Measurements from ENCODE around the gene GOSR1. TPM values are rescaled to one million over a fixed set of nuclear protein-coding genes. Genes with fewer than 3 reads are reported as not detected.
A peak's percentile ranks its signal among the peaks of the same experiment; 100 is the strongest.
"Not testable (repeated sequence)": the region's sequence is repeated elsewhere in the genome, so short reads cannot be mapped to it uniquely, and the experiment has no call there.

GOSR1 gene
- polyA plus RNA-seq, 1 of the 3 experiments (the other 2 are of a cell fraction), result 13.7 TPM

- H3F3A ChIP-seq (replicated peaks; ENCODE audit: insufficient read depth), result no peaks in the 10 kb centered on the region
- no peak overlapping the region for H3K4me2 ChIP-seq
- H3K4me3 ChIP-seq (ENCODE audit: low read depth in 2 of 2, low read length in 1 of 2), result no peak overlapping the region
- ChIA-PET CTCF (no interaction called here), POLR2A (no interaction called here)
- H3K36me3 ChIP-seq (replicated peaks in 1 of 2; ENCODE audit: control insufficient read depth in 1 of 2, insufficient read depth in 2 of 2, low read length in 1 of 2), result no peaks in the 10 kb centered on the region
- H3K4me1 ChIP-seq (ENCODE audit: control insufficient read depth in 1 of 2, insufficient read depth in 2 of 2, low read depth in 1 of 2, low read length in 1 of 2), result no peaks in the 10 kb centered on the region
- no peaks in the 10 kb centered on the region for H3K9me2 ChIP-seq
- no peaks in the 10 kb centered on the region for H3K9me3 ChIP-seq
- WGBS (ENCODE audit: low lambda C conversion rate), result 83% methylated on average over 9 of the region's 10 CpGs
- H3K79me2 ChIP-seq (ENCODE audit: insufficient read depth), result no peaks in the 10 kb centered on the region
- no peak for DNase-seq
- no peak for TF ChIP-seq FOXJ3 (CRISPR knock-in tag; IDR thresholded peaks at IDR 0.05)
- TF ChIP-seq RFX5 (IDR thresholded peaks at IDR 0.05; ENCODE audit: low read length), result no peak
- no peak for TF ChIP-seq EZH2phosphoT487 (IDR thresholded peaks at IDR 0.05; ENCODE audit: borderline replicate concordance, low read depth)
- TF ChIP-seq TEAD4 (IDR thresholded peaks at IDR 0.05; ENCODE audit: borderline replicate concordance, insufficient read depth), result no peak
- TF ChIP-seq, protein P1, sequence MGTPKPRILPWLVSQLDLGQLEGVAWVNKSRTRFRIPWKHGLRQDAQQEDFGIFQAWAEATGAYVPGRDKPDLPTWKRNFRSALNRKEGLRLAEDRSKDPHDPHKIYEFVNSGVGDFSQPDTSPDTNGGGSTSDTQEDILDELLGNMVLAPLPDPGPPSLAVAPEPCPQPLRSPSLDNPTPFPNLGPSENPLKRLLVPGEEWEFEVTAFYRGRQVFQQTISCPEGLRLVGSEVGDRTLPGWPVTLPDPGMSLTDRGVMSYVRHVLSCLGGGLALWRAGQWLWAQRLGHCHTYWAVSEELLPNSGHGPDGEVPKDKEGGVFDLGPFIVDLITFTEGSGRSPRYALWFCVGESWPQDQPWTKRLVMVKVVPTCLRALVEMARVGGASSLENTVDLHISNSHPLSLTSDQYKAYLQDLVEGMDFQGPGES (IDR thresholded peaks at IDR 0.05; ENCODE audit: low read depth, low read length), result no peak
- no peak overlapping the region for H2AFZ ChIP-seq (ENCODE audit: low read depth)
- H4K20me1 ChIP-seq (ENCODE audit: insufficient read depth), result no peaks in the 10 kb centered on the region
- no peak overlapping the region for H3K27ac ChIP-seq (ENCODE audit: low read depth in 2 of 2, low read length in 1 of 2)
- no peaks in the 10 kb centered on the region for H3K27me3 ChIP-seq (ENCODE audit: insufficient read depth)
- H3K9ac ChIP-seq, result no peak overlapping the region
Observed at GRCh38 chr17:30552994-30553566, 75.9 kb downstream of the GOSR1 start.

DNA sequence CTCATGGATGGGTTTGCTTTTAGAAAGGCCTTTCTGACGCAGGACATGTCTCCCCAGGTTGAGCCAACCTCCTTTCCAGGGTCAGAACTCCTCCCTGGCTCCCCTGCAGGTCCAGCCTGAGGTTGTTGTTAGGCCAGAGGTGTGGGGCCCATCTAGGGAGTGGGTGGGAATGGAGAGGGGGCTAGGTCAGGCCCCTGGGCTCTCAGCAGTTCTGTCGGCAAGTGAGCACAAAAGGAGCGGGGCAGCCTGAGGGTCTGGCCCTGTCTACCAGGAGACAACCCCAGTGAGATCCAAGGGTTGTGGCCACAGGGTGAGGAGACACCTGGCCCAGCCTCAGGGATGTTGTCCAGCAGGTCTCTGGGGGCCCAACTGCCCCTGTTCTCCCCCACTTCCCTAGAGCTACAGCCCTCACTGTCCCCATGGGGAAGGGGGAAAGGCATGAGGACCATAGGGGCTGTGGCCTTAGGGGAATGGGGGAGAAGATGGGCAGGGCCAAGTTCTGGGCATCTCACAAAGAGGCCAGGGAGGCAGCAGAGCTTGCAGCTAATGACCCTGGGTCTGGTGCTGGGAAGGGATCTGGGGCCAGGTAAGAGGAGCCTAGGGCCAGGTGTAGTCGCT lies 76.7 kb downstream of the GOSR1 start:
- CTCF ChIA-PET, result not testable (repeated sequence)

DNA sequence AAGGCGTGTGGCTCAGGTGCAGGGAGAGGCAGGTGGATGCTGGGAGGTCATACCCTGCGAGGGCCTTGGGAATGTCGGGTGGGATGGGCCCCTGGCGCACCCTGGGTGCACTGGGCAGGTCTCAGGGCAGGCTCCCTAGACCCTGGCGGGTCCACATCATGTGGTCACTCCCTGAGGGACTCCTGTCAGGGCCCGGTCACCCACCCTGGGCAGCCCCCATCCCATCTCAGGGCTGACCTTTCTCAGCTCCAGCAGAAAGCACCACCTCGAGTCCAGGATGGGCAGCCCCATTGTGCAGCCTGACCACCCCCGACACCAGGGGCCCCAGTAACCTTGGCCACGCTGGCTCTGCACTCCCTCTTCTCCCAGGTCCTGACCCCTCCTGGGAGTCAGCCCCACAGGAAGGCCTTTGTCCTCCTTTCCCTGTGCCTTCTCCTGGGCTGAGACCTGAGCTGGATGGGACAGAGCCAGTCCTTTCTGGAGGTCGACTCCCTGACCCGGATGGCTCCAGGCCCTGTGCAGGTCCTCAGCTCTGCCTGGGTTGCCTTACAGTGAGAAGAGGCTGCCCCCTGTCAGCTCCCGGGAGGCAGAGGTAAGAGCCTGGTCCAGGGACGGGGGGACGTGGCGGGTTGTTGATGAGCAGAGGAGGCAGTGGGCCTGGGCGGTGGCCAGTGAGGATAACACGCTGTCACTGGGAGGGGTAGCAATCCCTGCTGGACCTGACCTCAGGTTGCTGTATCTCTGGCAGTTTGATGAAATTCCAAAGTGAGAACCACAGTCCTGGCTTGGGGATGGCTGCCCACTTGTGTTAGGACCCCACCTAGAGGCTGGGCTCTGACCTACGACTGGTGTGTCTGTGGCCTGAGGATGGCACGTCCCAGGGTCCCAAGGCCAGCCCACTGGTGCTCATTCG lies 77.9 kb downstream of the GOSR1 start:
- H3K4me3 ChIP-seq (ENCODE audit: low read depth in 2 of 2, low read length in 1 of 2), result no peak overlapping the region
- H3K36me3 ChIP-seq (replicated peaks in 1 of 2; ENCODE audit: control insufficient read depth in 1 of 2, insufficient read depth in 2 of 2, low read length in 1 of 2), result no peaks in the 10 kb centered on the region
- POLR2A ChIA-PET, result interaction anchor here (0.6 kb wide), 1 partner anchor 391 kb away, joined by 3 read pairs; no protein-coding TSS in a partner anchor
- no peaks in the 10 kb centered on the region for H4K20me1 ChIP-seq (ENCODE audit: insufficient read depth)
- H3K9ac ChIP-seq, result no peak overlapping the region
- CTCF ChIA-PET, result no interaction called here
- no peaks in the 10 kb centered on the region for H3K9me2 ChIP-seq
- H3K79me2 ChIP-seq (ENCODE audit: insufficient read depth), result no peaks in the 10 kb centered on the region
- H3K27me3 ChIP-seq (ENCODE audit: insufficient read depth), result no peaks in the 10 kb centered on the region
- no peak overlapping the region for H3K27ac ChIP-seq (ENCODE audit: low read depth in 2 of 2, low read length in 1 of 2)
- no peak overlapping the region for H2AFZ ChIP-seq (ENCODE audit: low read depth)
- WGBS (ENCODE audit: low lambda C conversion rate), result 96% methylated on average over 11 of the region's 20 CpGs
- H3F3A ChIP-seq (replicated peaks; ENCODE audit: insufficient read depth), result no peaks in the 10 kb centered on the region
- H3K4me1 ChIP-seq (ENCODE audit: control insufficient read depth in 1 of 2, insufficient read depth in 2 of 2, low read depth in 1 of 2, low read length in 1 of 2), result no peaks in the 10 kb centered on the region
- DNase-seq, result no peak
- no peaks in the 10 kb centered on the region for H3K9me3 ChIP-seq
- H3K4me2 ChIP-seq, result no peak overlapping the region
- TF ChIP-seq, protein P2, sequence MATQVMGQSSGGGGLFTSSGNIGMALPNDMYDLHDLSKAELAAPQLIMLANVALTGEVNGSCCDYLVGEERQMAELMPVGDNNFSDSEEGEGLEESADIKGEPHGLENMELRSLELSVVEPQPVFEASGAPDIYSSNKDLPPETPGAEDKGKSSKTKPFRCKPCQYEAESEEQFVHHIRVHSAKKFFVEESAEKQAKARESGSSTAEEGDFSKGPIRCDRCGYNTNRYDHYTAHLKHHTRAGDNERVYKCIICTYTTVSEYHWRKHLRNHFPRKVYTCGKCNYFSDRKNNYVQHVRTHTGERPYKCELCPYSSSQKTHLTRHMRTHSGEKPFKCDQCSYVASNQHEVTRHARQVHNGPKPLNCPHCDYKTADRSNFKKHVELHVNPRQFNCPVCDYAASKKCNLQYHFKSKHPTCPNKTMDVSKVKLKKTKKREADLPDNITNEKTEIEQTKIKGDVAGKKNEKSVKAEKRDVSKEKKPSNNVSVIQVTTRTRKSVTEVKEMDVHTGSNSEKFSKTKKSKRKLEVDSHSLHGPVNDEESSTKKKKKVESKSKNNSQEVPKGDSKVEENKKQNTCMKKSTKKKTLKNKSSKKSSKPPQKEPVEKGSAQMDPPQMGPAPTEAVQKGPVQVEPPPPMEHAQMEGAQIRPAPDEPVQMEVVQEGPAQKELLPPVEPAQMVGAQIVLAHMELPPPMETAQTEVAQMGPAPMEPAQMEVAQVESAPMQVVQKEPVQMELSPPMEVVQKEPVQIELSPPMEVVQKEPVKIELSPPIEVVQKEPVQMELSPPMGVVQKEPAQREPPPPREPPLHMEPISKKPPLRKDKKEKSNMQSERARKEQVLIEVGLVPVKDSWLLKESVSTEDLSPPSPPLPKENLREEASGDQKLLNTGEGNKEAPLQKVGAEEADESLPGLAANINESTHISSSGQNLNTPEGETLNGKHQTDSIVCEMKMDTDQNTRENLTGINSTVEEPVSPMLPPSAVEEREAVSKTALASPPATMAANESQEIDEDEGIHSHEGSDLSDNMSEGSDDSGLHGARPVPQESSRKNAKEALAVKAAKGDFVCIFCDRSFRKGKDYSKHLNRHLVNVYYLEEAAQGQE (IDR thresholded peaks at IDR 0.05; ENCODE audit: low read depth, low read length), result no peak
- no peak for TF ChIP-seq RCOR1 (IDR thresholded peaks at IDR 0.05; ENCODE audit: low read length)
- no peak for TF ChIP-seq MEF2A (IDR thresholded peaks at IDR 0.05; ENCODE audit: borderline replicate concordance, low read depth)
- no peak for TF ChIP-seq FOXJ3 (CRISPR knock-in tag; IDR thresholded peaks at IDR 0.05)
- TF ChIP-seq, protein P3, sequence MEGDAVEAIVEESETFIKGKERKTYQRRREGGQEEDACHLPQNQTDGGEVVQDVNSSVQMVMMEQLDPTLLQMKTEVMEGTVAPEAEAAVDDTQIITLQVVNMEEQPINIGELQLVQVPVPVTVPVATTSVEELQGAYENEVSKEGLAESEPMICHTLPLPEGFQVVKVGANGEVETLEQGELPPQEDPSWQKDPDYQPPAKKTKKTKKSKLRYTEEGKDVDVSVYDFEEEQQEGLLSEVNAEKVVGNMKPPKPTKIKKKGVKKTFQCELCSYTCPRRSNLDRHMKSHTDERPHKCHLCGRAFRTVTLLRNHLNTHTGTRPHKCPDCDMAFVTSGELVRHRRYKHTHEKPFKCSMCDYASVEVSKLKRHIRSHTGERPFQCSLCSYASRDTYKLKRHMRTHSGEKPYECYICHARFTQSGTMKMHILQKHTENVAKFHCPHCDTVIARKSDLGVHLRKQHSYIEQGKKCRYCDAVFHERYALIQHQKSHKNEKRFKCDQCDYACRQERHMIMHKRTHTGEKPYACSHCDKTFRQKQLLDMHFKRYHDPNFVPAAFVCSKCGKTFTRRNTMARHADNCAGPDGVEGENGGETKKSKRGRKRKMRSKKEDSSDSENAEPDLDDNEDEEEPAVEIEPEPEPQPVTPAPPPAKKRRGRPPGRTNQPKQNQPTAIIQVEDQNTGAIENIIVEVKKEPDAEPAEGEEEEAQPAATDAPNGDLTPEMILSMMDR (IDR thresholded peaks at IDR 0.05), result peak; percentile 43
- TF ChIP-seq NFIC (IDR thresholded peaks at IDR 0.05; ENCODE audit: borderline replicate concordance), result no peak
- no peak for TF ChIP-seq RXRA (IDR thresholded peaks at IDR 0.05; ENCODE audit: borderline replicate concordance, low read depth)

More for the DNA sequence above, 76.7 kb downstream of the GOSR1 start:
- H3K79me2 ChIP-seq (ENCODE audit: insufficient read depth); H3K9me2 ChIP-seq; H4K20me1 ChIP-seq (ENCODE audit: insufficient read depth); H3F3A ChIP-seq (replicated peaks; ENCODE audit: insufficient read depth); H3K4me3 ChIP-seq (ENCODE audit: low read depth in 2 of 2, low read length in 1 of 2); H3K9ac ChIP-seq; H3K4me2 ChIP-seq; H3K27me3 ChIP-seq (ENCODE audit: insufficient read depth); H3K36me3 ChIP-seq (replicated peaks in 1 of 2; ENCODE audit: control insufficient read depth in 1 of 2, insufficient read depth in 2 of 2, low read length in 1 of 2); DNase-seq; H3K9me3 ChIP-seq; H3K4me1 ChIP-seq (ENCODE audit: control insufficient read depth in 1 of 2, insufficient read depth in 2 of 2, low read depth in 1 of 2, low read length in 1 of 2); H2AFZ ChIP-seq (ENCODE audit: low read depth); POLR2A ChIA-PET; H3K27ac ChIP-seq (ENCODE audit: low read depth in 2 of 2, low read length in 1 of 2): not testable (repeated sequence)
- 83% methylated on average over 2 of the region's 4 CpGs for WGBS (ENCODE audit: low lambda C conversion rate)
